ENCODE results near the gene PTPN1. TPM values are rescaled to one million over a fixed set of nuclear protein-coding genes. Genes with fewer than 3 reads are reported as not detected.

PTPN1 gene
- total and polyA plus RNA-seq, 2 of the 13 experiments (the other 11 are each of a cell fraction or from before 2014, with no cell fraction given): 17.7 to 37.2 TPM

DNA sequence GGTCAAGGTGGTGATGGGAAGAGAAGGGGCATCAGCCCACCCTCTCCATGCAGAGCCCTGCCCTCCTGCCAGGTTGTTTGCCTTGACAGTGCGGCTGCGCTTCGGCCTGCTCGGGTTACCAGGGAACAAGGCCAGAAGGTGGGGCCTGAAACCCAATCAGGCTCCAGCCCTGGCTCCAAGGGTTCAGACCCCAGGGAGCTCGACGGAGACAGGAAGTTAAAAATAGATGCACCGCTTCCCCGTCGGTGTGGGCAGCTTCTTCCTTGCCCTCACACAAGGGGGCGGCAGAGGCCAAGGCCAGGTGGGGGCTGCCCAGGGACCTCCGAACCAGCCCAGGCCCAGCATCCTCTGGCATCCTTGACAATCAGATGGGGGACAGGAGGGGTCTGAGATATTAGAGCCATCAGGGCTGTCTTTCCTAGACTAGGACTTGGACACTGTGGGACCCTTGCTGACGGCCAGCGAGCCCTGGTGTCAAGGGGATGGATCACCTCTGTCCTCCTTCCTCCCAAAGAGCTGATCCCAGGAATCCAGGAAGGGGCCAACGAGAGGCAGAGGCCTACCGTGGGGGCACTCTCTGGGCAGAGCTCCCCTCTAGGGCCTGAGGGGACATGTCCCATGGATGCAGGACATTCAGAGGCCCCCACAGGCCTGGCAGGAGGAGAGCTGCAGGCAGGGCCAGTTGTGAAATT, 115.9 kb downstream of the PTPN1 start (continued):
- TF ChIP-seq GPBP1L1 (CRISPR knock-in tag; IDR thresholded peaks at IDR 0.05) (no peak), PCBP2 (optimal IDR thresholded peaks at IDR 0.05; ENCODE audit: low read depth, low read length, poor library complexity, severe bottlenecking) (no peak), ZIK1 (CRISPR knock-in tag; IDR thresholded peaks at IDR 0.05; ENCODE audit: borderline replicate concordance, low read depth) (peak; percentile 60; the same call in 1 of the 2 replicates), KDM6A (CRISPR knock-in tag; IDR thresholded peaks at IDR 0.05; ENCODE audit: low read depth) (no peak), DNMT3B (CRISPR knock-in tag; conservative IDR thresholded peaks at IDR 0.05) (no peak), PLRG1 (conservative IDR thresholded peaks at IDR 0.05) (no peak), NR2C2 (CRISPR knock-in tag; IDR thresholded peaks at IDR 0.05; ENCODE audit: borderline replicate concordance) (no peak), ZNF18 (CRISPR knock-in tag; IDR thresholded peaks at IDR 0.05; ENCODE audit: insufficient replicate concordance) (no peak), ZSCAN22 (CRISPR knock-in tag; IDR thresholded peaks at IDR 0.05) (no peak), TSC22D2 (CRISPR knock-in tag; IDR thresholded peaks at IDR 0.05; ENCODE audit: borderline replicate concordance) (no peak), ZNF703 (CRISPR knock-in tag; IDR thresholded peaks at IDR 0.05; ENCODE audit: borderline replicate concordance) (no peak), ZNF274 (CRISPR knock-in tag; IDR thresholded peaks at IDR 0.05) (no peak), PBX2 (CRISPR knock-in tag; IDR thresholded peaks at IDR 0.05) (no peak), ZSCAN21 (CRISPR knock-in tag; IDR thresholded peaks at IDR 0.05; ENCODE audit: borderline replicate concordance) (no peak), ZSCAN30 (CRISPR knock-in tag; IDR thresholded peaks at IDR 0.05) (no peak), PAWR (CRISPR knock-in tag; IDR thresholded peaks at IDR 0.05; ENCODE audit: borderline replicate concordance) (no peak), PHB2 (IDR thresholded peaks at IDR 0.05; ENCODE audit: partially characterized antibody) (no peak), FLYWCH1 (CRISPR knock-in tag; IDR thresholded peaks at IDR 0.05) (no peak), CEBPG (CRISPR knock-in tag; IDR thresholded peaks at IDR 0.05) (no peak), KDM5A (IDR thresholded peaks at IDR 0.05; ENCODE audit: borderline replicate concordance, low read length) (no peak), ZNF549 (CRISPR knock-in tag; IDR thresholded peaks at IDR 0.05) (no peak), NCOR1 (IDR thresholded peaks at IDR 0.05; ENCODE audit: borderline replicate concordance, low read length) (no peak)
- TF ChIP-seq, protein P1, sequence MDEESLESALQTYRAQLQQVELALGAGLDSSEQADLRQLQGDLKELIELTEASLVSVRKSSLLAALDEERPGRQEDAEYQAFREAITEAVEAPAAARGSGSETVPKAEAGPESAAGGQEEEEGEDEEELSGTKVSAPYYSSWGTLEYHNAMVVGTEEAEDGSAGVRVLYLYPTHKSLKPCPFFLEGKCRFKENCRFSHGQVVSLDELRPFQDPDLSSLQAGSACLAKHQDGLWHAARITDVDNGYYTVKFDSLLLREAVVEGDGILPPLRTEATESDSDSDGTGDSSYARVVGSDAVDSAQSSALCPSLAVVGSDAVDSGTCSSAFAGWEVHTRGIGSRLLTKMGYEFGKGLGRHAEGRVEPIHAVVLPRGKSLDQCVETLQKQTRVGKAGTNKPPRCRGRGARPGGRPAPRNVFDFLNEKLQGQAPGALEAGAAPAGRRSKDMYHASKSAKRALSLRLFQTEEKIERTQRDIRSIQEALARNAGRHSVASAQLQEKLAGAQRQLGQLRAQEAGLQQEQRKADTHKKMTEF (CRISPR knock-in tag; IDR thresholded peaks at IDR 0.05): peak; percentile 58; the same call in 1 of the 2 replicates
- TF ChIP-seq, protein P2, sequence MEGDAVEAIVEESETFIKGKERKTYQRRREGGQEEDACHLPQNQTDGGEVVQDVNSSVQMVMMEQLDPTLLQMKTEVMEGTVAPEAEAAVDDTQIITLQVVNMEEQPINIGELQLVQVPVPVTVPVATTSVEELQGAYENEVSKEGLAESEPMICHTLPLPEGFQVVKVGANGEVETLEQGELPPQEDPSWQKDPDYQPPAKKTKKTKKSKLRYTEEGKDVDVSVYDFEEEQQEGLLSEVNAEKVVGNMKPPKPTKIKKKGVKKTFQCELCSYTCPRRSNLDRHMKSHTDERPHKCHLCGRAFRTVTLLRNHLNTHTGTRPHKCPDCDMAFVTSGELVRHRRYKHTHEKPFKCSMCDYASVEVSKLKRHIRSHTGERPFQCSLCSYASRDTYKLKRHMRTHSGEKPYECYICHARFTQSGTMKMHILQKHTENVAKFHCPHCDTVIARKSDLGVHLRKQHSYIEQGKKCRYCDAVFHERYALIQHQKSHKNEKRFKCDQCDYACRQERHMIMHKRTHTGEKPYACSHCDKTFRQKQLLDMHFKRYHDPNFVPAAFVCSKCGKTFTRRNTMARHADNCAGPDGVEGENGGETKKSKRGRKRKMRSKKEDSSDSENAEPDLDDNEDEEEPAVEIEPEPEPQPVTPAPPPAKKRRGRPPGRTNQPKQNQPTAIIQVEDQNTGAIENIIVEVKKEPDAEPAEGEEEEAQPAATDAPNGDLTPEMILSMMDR (CRISPR knock-in tag; IDR thresholded peaks at IDR 0.05): peak; percentile 99
